HCT116 (cell line): ENCODE data around the gene PDE4D. TPM values are rescaled to one million over a fixed set of nuclear protein-coding genes. Genes with fewer than 3 reads are reported as not detected.
"Not testable (repeated sequence)": the region's sequence is repeated elsewhere in the genome, so short reads cannot be mapped to it uniquely, and the experiment has no call there.

ENCODE experiments used
- ATAC-seq: fragments of 200-7000 bp; cut with Tn5 transposase; 2 replicates; pipeline ENCODE4 v1.9.1; 2020; ENCODE audit warnings: mild to moderate bottlenecking, moderate library complexity
- BruUV-seq: library from RNA; stranded (reverse); fragments of 400-500 nt; replicated peaks from 2 replicates; lab custom pipeline; 2021; lab: Mats Ljungman, UMichigan
- CTCF ChIA-PET: fragments of 300-600 bp; sonication (Branson Sonifier 250); formaldehyde crosslinking; loops from one replicate; lab custom pipeline; 2021; ENCODE audit warnings: antibody characterized with exemption; lab: Charles Lee
- POLR2A ChIA-PET: fragments of 300-600, 350-600 bp; sonication (Branson Sonifier 250); formaldehyde crosslinking; loops from one replicate; lab custom pipeline; 2021; ENCODE audit warnings: antibody characterized with exemption; lab: Charles Lee
- RAD21 ChIA-PET, 2 experiments: fragments of 300-600 bp; sonication (Branson Sonifier 250); formaldehyde crosslinking; loops; one replicate each; lab custom pipeline; 2023; ENCODE audit warnings: low total read pairs in 2 of 2; ENCODE audit not compliant: uncharacterized antibody in 2 of 2, unreplicated experiment in 2 of 2, low non-redundant PET in 1 of 2; lab: Charles Lee
- DNase-seq: peaks from one replicate; pipeline ENCODE4 v3.0.0-alpha.2; 2010; ENCODE audit warnings: low read depth, low spot score
- H2AFZ ChIP-seq: fragments of 200-600 bp; shearing (Covaris generic), sonication (generic); 2 replicates; pipeline ENCODE4 v1.6.1; 2017; ENCODE audit warnings: low read depth, mixed run types, mixed read lengths, antibody characterized with exemption, low read length; ENCODE audit not compliant: poor library complexity, severe bottlenecking
- H3K27ac ChIP-seq: 2 replicates; pipeline ENCODE4 v1.5.1; 2012; ENCODE audit warnings: low read depth, low read length
- H3K27me3 ChIP-seq: fragments of 200-600 bp; sonication (generic); 2 replicates; pipeline ENCODE4 v1.6.1; 2016; ENCODE audit warnings: mixed run types, low read length, mixed read lengths; ENCODE audit not compliant: insufficient read depth
- H3K36me3 ChIP-seq, 2 experiments: fragments of 200-500 bp in 1 of 2; fragments of 200-600 bp in 1 of 2; sonication (Bioruptor generic) in 1 of 2; sonication (generic) in 1 of 2; 2 replicates each; pipeline versions ENCODE4 v1.5.1 to v1.6.1; 2014 to 2016; ENCODE audit warnings: low read length in 2 of 2, inconsistent platforms in 1 of 2, mixed read lengths in 1 of 2, mixed run types in 1 of 2; ENCODE audit not compliant: insufficient read depth in 2 of 2, control insufficient read depth in 1 of 2
- H3K4me1 ChIP-seq, 2 experiments: fragments of 200-600 bp in 1 of 2; sonication (generic) in 1 of 2; 2 replicates each; pipeline versions ENCODE4 v1.5.1 to v1.6.1; 2012 to 2017; ENCODE audit warnings: low read length in 2 of 2, inconsistent platforms in 1 of 2, mild to moderate bottlenecking in 1 of 2, mixed read lengths in 1 of 2, mixed run types in 1 of 2, moderate library complexity in 1 of 2; ENCODE audit not compliant: insufficient read depth in 2 of 2, control insufficient read depth in 1 of 2
- H3K4me2 ChIP-seq: fragments of 200-600 bp; sonication (generic); 2 replicates; pipeline ENCODE4 v1.6.1; 2017; ENCODE audit warnings: mixed run types, low read length, mixed read lengths
- H3K4me3 ChIP-seq, 2 experiments: fragments of 200-600 bp in 1 of 2; sonication (generic) in 1 of 2; replicated peaks in 1 of 2; 2 replicates each; pipeline ENCODE4 v1.5.1; 2011 to 2016; ENCODE audit warnings: low read length in 2 of 2, control low read depth in 1 of 2, low read depth in 1 of 2, mild to moderate bottlenecking in 1 of 2, mixed read lengths in 1 of 2, mixed run types in 1 of 2
- H3K79me2 ChIP-seq: fragments of 200-600 bp; sonication (generic); 2 replicates; pipeline ENCODE4 v1.6.1; 2017; ENCODE audit warnings: mild to moderate bottlenecking, mixed run types, low read length, moderate library complexity, mixed read lengths; ENCODE audit not compliant: insufficient read depth
- H3K9ac ChIP-seq: fragments of 200-600 bp; sonication (generic); 2 replicates; pipeline ENCODE4 v1.6.1; 2016; ENCODE audit warnings: low read length, mixed read lengths
- H3K9me2 ChIP-seq: fragments of 200-600 bp; sonication (generic), shearing (Covaris generic); 2 replicates; pipeline ENCODE4 v1.6.1; 2017; ENCODE audit warnings: mixed run types, mild to moderate bottlenecking, moderate library complexity; ENCODE audit not compliant: insufficient read depth
- H3K9me3 ChIP-seq, 2 experiments: fragments of 200-500 bp in 1 of 2; fragments of 200-600 bp in 1 of 2; sonication (Bioruptor generic) in 1 of 2; sonication (generic) in 1 of 2; 2 replicates each; pipeline ENCODE4 v1.6.1; 2014 to 2017; ENCODE audit warnings: low read length in 2 of 2, mixed read lengths in 2 of 2, inconsistent platforms in 1 of 2, low read depth in 1 of 2, mild to moderate bottlenecking in 1 of 2, mixed run types in 1 of 2, moderate library complexity in 1 of 2; ENCODE audit not compliant: control insufficient read depth in 1 of 2, insufficient read depth in 1 of 2
- H4K20me1 ChIP-seq: fragments of 200-600 bp; sonication (generic), shearing (Covaris generic); 2 replicates; pipeline ENCODE4 v1.6.1; 2017; ENCODE audit warnings: mixed run types, mild to moderate bottlenecking, moderate library complexity; ENCODE audit not compliant: insufficient read depth
- ATF3 ChIP-seq: IDR thresholded peaks from 2 replicates; pipeline ENCODE4 v1.6.1; 2012
- CBX3 ChIP-seq: IDR thresholded peaks from 2 replicates; pipeline ENCODE4 v1.6.1; 2012; ENCODE audit warnings: low read depth
- CEBPB ChIP-seq: IDR thresholded peaks from 2 replicates; pipeline ENCODE4 v1.6.1; 2012; ENCODE audit warnings: low read depth
- EGR1 ChIP-seq: IDR thresholded peaks from 2 replicates; pipeline ENCODE4 v1.6.1; 2012; ENCODE audit warnings: low read depth
- ELF1 ChIP-seq: IDR thresholded peaks from 2 replicates; pipeline ENCODE4 v1.6.1; 2012; ENCODE audit warnings: low read depth, borderline replicate concordance
- EZH2 ChIP-seq: fragments of 200-600 bp; sonication (generic); IDR thresholded peaks from 2 replicates; pipeline ENCODE4 v1.6.1; 2017; ENCODE audit warnings: antibody characterized with exemption, mixed run types
- EZH2phosphoT487 ChIP-seq: fragments of 200-600 bp; IDR thresholded peaks from 2 replicates; pipeline ENCODE4 v1.6.1; 2018; ENCODE audit warnings: antibody characterized with exemption, borderline replicate concordance
- FOSL1 ChIP-seq: IDR thresholded peaks from 2 replicates; pipeline ENCODE4 v1.6.1; 2012; ENCODE audit warnings: low read depth
- MAX ChIP-seq: IDR thresholded peaks from 2 replicates; pipeline ENCODE4 v1.6.1; 2012
- POLR2AphosphoS5 ChIP-seq: IDR thresholded peaks from 2 replicates; pipeline ENCODE4 v1.6.1; 2011; ENCODE audit warnings: mild to moderate bottlenecking, low read depth, low read length, moderate library complexity
- SIN3A ChIP-seq: IDR thresholded peaks from 2 replicates; pipeline ENCODE4 v1.6.1; 2012; ENCODE audit warnings: low read depth
- SP1 ChIP-seq: IDR thresholded peaks from 2 replicates; pipeline ENCODE4 v1.6.1; 2012; ENCODE audit warnings: low read depth
- SRF ChIP-seq: IDR thresholded peaks from 2 replicates; pipeline ENCODE4 v1.6.1; 2012; ENCODE audit warnings: low read depth
- YY1 ChIP-seq: IDR thresholded peaks from 2 replicates; pipeline ENCODE4 v1.6.1; 2011; ENCODE audit warnings: low read length, low read depth, moderate library complexity, mild to moderate bottlenecking; ENCODE audit not compliant: insufficient replicate concordance; ENCODE audit errors: extremely low read depth
- ZBTB33 ChIP-seq: IDR thresholded peaks from 2 replicates; pipeline ENCODE4 v1.6.1; 2011; ENCODE audit warnings: mild to moderate bottlenecking, low read length, moderate library complexity; ENCODE audit not compliant: insufficient replicate concordance; ENCODE audit errors: extremely low read depth
- ZFX ChIP-seq: fragments of 450-650 bp; IDR thresholded peaks from 2 replicates; pipeline ENCODE4 v1.6.1; 2017
- ZNF274 ChIP-seq: fragments of 200-500 bp; sonication (Bioruptor generic); IDR thresholded peaks from 2 replicates; pipeline ENCODE4 v1.6.1; 2014; ENCODE audit warnings: mild to moderate bottlenecking, low read depth, low read length, inconsistent platforms
- intact Hi-C: fragments of 100-400 bp; cut with micrococcal nuclease; formaldehyde crosslinking; loops from 2 replicates; pipeline ENCODE4 v1.10.0; 2022
- total RNA-seq: library from RNA; stranded (reverse); gene quantifications from one replicate; pipeline ENCODE4 v1.2.1, GENCODE V29; 2021; ENCODE audit not compliant: unreplicated experiment

Gene PDE4D
- total RNA-seq, 1 experiment from 2014 or later: 1.1 TPM

- Histone ChIP-seq H3K9ac (no peak overlapping the region), H3K4me3 (no peak overlapping the region), H3K27me3 (no peaks in the 10 kb centered on the region; the same call in 1 of the 2 replicates), H3K27ac (no peak overlapping the region), H4K20me1 (no peaks in the 10 kb centered on the region), H3K79me2 (no peaks in the 10 kb centered on the region), H2AFZ (no peak overlapping the region), H3K4me2 (no peak overlapping the region), H3K9me3 (no peaks in the 10 kb centered on the region), H3K9me2 (no peaks in the 10 kb centered on the region), H3K36me3 (no peaks in the 10 kb centered on the region), H3K4me1 (no peaks in the 10 kb centered on the region)
- ATAC-seq (no peak), DNase-seq (no peak)
- RAD21 ChIA-PET: no interaction called here
- no TSS peak for BruUV-seq
- POLR2A ChIA-PET: no interaction called here
- TF ChIP-seq CBX3 (no peak), POLR2AphosphoS5 (no peak), YY1 (no peak), SP1 (no peak), ATF3 (no peak), MAX (no peak), ZFX (no peak), SIN3A (no peak), EZH2phosphoT487 (no peak), ELF1 (no peak), ZBTB33 (no peak), EGR1 (no peak), EZH2 (no peak), FOSL1 (no peak), SRF (no peak), ZNF274 (no peak), CEBPB (no peak)
- CTCF ChIA-PET: no interaction called here
- intact Hi-C loops: no loop called here
Measured at GRCh38 chr5:59312223-59312622, 581.3 kb downstream of the PDE4D start.

GRCh38 chr5:59308685-59309084 lies 584.8 kb downstream of the PDE4D start:
- H3K9me2 ChIP-seq: not testable (repeated sequence)

More at GRCh38 chr5:59308685-59309084, 584.8 kb downstream of the PDE4D start:
- CTCF ChIA-PET, BruUV-seq, ATAC-seq, H3K36me3 ChIP-seq, DNase-seq, RAD21 ChIA-PET, H4K20me1 ChIP-seq, H2AFZ ChIP-seq, H3K4me1 ChIP-seq, H3K4me2 ChIP-seq, H3K27me3 ChIP-seq, intact Hi-C loops, H3K4me3 ChIP-seq, H3K9ac ChIP-seq, H3K9me3 ChIP-seq, POLR2A ChIA-PET, H3K27ac ChIP-seq, H3K79me2 ChIP-seq: not testable (repeated sequence)
